GM19025 (cell line): ENCODE results near the gene TTC36.
"Not testable (repeated sequence)": the region's sequence is repeated elsewhere in the genome, so short reads cannot be mapped to it uniquely, and the experiment has no call there.

Experiments used
- ATAC-seq: cut with Tn5 transposase; IDR thresholded peaks from one replicate; pipeline ENCODE4 v1.9.1; 2021; ENCODE audit warnings: mild to moderate bottlenecking, low read depth, moderate library complexity; ENCODE audit not compliant: unreplicated experiment

Gene TTC36, protein sequence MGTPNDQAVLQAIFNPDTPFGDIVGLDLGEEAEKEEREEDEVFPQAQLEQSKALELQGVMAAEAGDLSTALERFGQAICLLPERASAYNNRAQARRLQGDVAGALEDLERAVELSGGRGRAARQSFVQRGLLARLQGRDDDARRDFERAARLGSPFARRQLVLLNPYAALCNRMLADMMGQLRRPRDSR

DNA sequence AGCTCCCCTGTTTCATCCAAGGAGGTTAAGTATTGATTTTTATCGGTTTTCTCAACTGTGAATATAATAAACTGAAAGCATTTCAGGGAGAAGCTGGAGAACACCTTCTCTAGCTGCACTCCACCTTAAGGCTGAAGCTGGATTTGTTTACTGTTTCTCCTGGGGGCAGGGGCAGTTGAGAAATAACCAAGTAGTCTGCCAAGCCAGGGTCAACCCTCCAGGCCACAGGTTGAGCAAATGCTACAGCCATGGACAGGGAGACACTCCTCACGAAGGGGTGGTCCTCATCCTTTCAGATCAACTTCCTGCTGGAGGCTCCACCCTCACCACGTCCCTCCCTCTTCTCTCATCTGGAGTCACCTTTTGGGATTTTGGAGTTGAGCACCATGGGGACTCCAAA is at the start of gene TTC36:
Gene TTC36 (plus strand): TSS at position 366 of the 400 bp plus-strand sequence. CDS start 21 bp downstream, at position 387.
- no peak for ATAC-seq

DNA sequence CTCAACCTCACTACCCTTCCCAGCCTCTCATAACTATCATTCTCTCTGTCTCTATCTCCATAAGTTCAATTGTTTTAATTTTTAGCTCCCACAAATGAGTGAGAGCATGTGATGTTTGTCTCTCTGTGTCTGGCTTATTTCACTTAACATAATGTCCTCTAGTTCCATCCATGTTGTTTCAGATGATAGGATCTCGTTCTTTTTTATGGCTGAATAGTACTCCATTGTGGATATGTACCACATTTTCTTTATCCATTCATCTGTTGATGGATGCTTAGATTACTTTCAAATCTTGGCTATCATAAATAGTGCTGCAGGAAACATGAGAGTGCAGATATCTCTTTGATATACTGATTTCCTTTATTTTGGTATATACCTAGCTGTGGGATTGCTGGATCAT is 46.0 kb upstream of the TTC36 start:
- not testable (repeated sequence) for ATAC-seq

GRCh38 chr11:118484405-118484804 is 42.9 kb upstream of the TTC36 start:
- ATAC-seq: no peak

DNA sequence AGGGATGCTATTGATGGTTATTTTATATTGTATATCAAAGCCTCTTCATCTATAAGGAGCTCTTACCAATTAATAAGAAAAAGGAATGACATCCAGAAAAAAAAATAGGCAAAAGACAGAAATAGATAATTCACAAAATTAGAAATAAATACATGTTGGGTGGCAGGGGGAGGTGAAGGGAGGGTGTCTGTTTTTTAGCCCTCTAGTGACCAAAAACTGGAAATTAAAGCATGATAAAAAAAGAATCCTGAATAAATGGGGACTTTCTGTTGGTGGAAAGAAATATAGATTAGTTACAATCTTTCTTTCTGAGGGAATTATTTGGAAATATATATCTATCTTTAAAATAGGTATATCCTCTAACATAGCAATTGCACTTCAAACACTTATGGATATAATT is 42.0 kb upstream of the TTC36 start:
- no peak for ATAC-seq

DNA sequence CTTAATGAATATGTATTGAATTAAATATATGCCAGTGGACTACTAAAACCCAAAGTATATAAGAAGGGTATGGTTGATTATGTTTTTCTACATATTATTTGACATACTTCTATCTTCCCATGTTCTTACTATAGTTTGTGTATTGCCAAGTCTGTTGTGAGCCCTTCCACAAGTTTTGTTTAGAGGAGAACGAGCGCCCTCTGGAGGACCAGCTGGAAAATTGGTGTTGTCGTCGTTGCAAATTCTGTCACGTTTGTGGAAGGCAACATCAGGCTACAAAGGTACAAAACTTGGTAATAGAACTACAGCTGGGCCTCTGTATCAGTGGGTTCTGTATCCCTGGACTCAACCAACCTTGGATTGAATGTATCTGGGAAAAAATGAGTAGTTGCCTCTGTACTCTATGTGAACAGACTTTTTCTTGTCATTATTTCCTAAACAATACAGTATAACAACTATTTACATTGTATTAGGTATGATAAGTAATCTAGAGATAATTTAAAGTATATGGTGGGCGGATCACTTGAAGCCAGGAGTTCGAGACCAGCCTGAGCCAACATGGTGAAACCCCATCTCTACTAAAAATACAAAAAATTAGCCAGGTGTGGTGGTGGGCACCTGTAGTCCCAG is 38.7 kb upstream of the TTC36 start:
- ATAC-seq: no peak

- no peak for ATAC-seq
These were observed 36.2 kb upstream of the TTC36 start for GRCh38 chr11:118491041-118491440.

- no peak for ATAC-seq
These were observed 29.4 kb upstream of the TTC36 start for GRCh38 chr11:118497831-118498230.

- no peak for ATAC-seq
These were observed 24.1 kb upstream of the TTC36 start for GRCh38 chr11:118503216-118503615.

DNA sequence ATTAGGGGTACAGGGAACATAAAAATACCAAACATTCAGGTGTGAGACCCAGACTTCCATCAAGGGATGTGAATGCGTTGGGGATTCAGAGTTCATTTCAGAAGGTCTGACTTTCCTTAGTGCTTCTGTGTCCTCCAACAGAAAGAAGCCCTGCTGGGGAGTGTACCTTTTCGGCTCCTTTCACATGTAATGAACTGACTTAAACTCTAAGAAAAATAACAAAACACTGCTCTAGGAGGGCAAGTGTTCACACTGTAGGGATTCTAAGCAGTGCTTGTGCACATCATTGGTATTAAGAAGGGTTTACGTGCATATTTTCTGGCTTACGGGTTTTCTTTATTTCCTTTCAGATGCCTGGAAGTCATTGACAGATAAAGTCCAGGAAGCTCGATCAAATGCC is 15.7 kb upstream of the TTC36 start:
- ATAC-seq: no peak

DNA sequence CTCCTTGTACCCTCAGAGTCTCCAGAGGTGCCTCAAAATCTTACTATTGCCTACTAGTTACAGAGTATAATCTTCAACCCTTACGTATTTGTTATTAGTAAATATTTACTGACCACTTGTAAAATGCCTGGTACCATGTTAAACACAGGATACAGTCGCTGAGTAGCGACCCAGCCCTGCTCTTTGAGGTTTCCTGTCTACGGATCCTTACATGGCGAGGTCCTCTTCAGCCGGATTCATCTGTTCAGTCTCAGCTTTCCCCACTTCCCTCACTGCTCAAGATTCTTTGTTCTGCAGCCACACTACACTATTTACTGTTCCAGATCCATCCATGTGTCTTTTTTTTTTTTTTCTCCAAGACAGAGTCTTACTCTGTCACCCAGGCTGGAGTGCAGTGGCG is 13.2 kb upstream of the TTC36 start:
- ATAC-seq: no peak

GRCh38 chr11:118519549-118519948 is 7.7 kb upstream of the TTC36 start:
- ATAC-seq: no peak

DNA sequence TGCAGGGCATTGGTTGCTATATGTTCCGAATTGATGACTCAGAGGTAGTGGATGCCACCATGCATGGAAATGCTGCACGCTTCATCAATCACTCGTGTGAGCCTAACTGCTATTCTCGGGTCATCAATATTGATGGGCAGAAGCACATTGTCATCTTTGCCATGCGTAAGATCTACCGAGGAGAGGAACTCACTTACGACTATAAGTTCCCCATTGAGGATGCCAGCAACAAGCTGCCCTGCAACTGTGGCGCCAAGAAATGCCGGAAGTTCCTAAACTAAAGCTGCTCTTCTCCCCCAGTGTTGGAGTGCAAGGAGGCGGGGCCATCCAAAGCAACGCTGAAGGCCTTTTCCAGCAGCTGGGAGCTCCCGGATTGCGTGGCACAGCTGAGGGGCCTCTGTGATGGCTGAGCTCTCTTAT is 5.4 kb upstream of the TTC36 start:
- ATAC-seq: no peak

DNA sequence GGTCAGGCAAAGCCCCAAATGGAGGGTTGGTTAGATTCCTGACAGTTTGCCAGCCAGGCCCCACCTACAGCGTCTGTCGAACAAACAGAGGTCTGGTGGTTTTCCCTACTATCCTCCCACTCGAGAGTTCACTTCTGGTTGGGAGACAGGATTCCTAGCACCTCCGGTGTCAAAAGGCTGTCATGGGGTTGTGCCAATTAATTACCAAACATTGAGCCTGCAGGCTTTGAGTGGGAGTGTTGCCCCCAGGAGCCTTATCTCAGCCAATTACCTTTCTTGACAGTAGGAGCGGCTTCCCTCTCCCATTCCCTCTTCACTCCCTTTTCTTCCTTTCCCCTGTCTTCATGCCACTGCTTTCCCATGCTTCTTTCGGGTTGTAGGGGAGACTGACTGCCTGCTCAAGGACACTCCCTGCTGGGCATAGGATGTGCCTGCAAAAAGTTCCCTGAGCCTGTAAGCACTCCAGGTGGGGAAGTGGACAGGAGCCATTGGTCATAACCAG is 4.7 kb upstream of the TTC36 start:
- no peak for ATAC-seq

DNA sequence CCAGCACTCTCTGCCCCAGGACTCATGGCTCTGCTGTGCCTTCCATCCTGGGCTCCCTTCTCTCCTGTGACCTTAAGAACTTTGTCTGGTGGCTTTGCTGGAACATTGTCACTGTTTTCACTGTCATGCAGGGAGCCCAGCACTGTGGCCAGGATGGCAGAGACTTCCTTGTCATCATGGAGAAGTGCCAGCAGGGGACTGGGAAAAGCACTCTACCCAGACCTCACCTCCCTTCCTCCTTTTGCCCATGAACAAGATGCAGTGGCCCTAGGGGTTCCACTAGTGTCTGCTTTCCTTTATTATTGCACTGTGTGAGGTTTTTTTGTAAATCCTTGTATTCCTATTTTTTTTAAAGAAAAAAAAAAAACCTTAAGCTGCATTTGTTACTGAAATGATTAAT is 2.9 kb upstream of the TTC36 start:
- no peak for ATAC-seq

DNA sequence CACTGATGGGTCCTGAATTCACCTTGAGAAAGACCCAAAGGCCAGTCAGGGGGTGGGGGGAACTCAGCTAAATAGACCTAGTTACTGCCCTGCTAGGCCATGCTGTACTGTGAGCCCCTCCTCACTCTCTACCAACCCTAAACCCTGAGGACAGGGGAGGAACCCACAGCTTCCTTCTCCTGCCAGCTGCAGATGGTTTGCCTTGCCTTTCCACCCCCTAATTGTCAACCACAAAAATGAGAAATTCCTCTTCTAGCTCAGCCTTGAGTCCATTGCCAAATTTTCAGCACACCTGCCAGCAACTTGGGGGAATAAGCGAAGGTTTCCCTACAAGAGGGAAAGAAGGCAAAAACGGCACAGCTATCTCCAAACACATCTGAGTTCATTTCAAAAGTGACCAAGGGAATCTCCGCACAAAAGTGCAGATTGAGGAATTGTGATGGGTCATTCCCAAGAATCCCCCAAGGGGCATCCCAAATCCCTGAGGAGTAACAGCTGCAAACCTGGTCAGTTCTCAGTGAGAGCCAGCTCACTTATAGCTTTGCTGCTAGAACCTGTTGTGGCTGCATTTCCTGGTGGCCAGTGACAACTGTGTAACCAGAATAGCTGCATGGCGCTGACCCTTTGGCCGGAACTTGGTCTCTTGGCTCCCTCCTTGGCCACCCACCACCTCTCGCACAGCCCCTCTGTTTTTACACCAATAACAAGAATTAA is 2.4 kb upstream of the TTC36 start:
- no peak for ATAC-seq

DNA sequence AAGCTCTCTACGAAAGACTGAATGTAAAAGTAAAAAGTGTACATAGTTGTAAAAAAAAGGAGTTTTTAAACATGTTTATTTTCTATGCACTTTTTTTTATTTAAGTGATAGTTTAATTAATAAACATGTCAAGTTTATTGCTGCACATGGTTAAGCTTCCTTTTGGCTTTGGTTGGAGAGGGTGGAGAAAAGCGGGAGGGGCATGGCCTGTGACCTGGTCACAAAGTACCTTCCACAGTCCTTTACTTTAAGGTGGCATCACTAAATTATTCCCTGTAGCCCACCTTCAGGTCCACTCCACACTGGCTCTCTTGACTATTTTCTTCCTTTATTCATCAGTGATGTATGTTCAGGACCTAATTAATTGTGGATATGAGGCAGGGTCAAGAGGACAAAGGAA is 586 bp upstream of the TTC36 start:
- ATAC-seq: no peak

DNA sequence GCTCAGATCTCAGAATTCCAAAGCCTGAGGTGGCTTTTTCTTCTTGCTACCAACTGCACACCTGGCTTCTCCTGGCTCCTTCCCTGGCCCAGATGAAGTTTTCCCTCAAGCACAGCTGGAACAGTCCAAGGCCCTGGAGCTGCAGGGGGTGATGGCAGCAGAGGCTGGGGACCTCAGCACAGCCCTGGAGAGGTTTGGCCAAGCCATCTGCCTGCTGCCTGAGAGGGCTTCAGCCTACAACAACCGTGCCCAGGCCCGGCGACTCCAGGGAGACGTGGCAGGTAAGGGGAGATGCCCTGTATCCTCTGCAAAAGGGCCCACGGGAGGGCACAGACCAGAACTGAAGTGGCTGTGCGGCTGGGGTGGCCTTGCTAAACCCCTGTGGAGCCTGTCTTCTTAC is 1.2 kb downstream of the TTC36 start:
- no peak for ATAC-seq

GRCh38 chr11:118529584-118530175 is 2.4 kb downstream of the TTC36 start:
- no peak for ATAC-seq

DNA sequence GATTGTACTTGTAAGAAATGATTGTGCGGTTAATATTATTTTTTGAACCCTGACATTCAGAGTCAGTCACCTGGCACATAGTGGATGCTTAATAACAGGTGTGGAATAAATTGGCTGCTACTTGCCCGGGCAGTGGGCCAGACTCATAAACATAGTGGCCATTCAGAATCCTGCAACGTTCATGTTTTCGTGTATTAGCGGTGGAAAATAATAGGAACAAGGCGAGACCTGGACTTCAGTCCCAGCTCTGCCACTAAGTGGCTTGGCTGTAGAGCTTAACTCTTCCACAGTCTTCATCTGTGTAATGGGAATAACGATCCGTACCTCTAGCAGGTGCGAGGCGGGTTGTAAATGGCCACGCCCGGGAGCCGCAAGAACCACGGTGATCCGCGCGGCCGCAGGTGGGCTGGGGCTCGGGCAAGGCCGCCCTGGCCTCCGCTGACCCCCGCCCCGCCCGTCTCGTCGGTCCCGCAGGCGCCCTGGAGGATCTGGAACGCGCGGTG is 3.0 kb downstream of the TTC36 start:
- no peak for ATAC-seq

DNA sequence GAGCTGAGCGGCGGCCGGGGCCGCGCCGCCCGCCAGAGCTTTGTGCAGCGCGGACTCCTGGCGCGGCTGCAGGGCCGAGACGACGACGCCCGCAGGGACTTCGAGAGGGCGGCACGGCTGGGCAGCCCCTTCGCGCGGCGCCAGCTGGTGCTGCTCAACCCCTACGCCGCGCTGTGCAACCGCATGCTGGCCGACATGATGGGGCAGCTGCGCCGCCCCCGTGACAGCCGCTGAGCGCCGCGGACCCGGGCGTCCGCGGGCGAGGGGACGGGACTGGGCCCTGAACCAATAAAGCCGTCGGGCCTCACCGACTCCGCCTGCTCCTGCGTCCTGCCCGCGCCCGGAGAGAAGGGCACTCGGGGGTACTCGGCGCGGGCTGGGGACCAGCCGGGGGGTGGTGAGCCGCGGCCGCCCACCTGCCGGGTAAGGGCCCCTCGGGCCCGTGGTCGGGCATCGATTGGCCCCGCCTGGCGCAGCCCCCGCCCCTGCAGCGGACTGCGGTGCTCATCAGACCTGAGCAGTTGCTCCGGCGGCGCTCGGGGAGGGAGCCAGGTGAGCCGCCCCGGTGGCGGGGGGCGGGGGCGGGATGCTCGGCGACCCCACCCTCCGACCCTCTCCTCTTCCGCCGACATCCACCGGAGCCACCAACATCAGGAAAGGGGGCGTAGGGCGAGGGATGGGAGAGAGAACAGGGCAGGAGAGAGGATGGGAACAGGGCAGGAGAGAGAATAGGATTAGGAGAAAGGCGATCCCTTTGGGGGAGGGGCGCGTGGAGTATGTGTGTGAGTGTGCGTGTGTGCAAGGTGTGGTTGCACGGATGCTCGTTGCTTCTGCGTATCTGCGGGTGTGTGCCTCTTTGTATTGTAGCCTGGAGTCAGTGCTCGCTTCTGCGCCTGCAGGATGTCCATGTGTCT is 3.7 kb downstream of the TTC36 start, which contains the start of gene TMEM25:
Gene TMEM25 (plus strand): TSS at position 510 of the 914 bp plus-strand sequence. CDS start 610 bp downstream, outside the sequence.
- ATAC-seq: peak; percentile 65
